ENCODE results near the gene RNF44. TPM values are rescaled to one million over a fixed set of nuclear protein-coding genes. Genes with fewer than 3 reads are reported as not detected.

The RNF44 gene
- total RNA-seq, 1 experiment from 2014 or later, result 58.4 TPM

- no peaks in the 10 kb centered on the region for H3K9me3 ChIP-seq (ENCODE audit: control insufficient read depth in 1 of 2, insufficient read depth in 1 of 2, low read depth in 1 of 2, low read length in 2 of 2)
- RAD21 ChIA-PET (ENCODE audit: low non-redundant PET in 1 of 2, low total read pairs in 2 of 2, uncharacterized antibody in 2 of 2, unreplicated experiment in 2 of 2), result no interaction called here
- no peaks in the 10 kb centered on the region for H3K27me3 ChIP-seq (ENCODE audit: insufficient read depth, low read length)
- no peaks in the 10 kb centered on the region for H3K9me2 ChIP-seq (ENCODE audit: insufficient read depth)
- TF ChIP-seq ZBTB33 (IDR thresholded peaks at IDR 0.05; ENCODE audit: extremely low read depth, insufficient replicate concordance, low read length), result no peak
- TF ChIP-seq YY1 (IDR thresholded peaks at IDR 0.05; ENCODE audit: extremely low read depth, insufficient replicate concordance, low read depth, low read length), result no peak
- no peak for TF ChIP-seq JUND (IDR thresholded peaks at IDR 0.05)
- H4K20me1 ChIP-seq (ENCODE audit: insufficient read depth), result no peaks in the 10 kb centered on the region
- intact Hi-C loops (cut with micrococcal nuclease), result no loop called here
- peaks cover 34 to 55% of the 10 kb centered on the region in 2 experiments for H3K36me3 ChIP-seq (ENCODE audit: control insufficient read depth in 1 of 2, insufficient read depth in 2 of 2, low read length in 2 of 2)
- no TSS peak for BruUV-seq (replicated peaks)
- no peak overlapping the region for H2AFZ ChIP-seq (ENCODE audit: low read depth, low read length, poor library complexity, severe bottlenecking)
- no peak overlapping the region for H3K27ac ChIP-seq (ENCODE audit: low read depth, low read length)
- H3K4me3 ChIP-seq (replicated peaks in 1 of 2; ENCODE audit: low read depth in 1 of 2, low read length in 2 of 2), result no peak overlapping the region
- H3K4me2 ChIP-seq (ENCODE audit: low read length), result no peak overlapping the region
- peaks cover 26% of the 10 kb centered on the region for H3K79me2 ChIP-seq (ENCODE audit: insufficient read depth, low read length)
- CTCF ChIA-PET, result no interaction called here
- H3K4me1 ChIP-seq (ENCODE audit: control insufficient read depth in 1 of 2, insufficient read depth in 2 of 2, low read length in 2 of 2), result peaks cover 0 to 3% of the 10 kb centered on the region in 2 experiments; a peak in 2 of 4 replicates
- ATAC-seq (no peak), DNase-seq (ENCODE audit: low read depth, low spot score) (no peak)
- no peak overlapping the region for H3K9ac ChIP-seq (ENCODE audit: low read length)
- POLR2A ChIA-PET, result no interaction called here
Observed at GRCh38 chr5:176492431-176492830, 44.8 kb downstream of the RNF44 start.

DNA sequence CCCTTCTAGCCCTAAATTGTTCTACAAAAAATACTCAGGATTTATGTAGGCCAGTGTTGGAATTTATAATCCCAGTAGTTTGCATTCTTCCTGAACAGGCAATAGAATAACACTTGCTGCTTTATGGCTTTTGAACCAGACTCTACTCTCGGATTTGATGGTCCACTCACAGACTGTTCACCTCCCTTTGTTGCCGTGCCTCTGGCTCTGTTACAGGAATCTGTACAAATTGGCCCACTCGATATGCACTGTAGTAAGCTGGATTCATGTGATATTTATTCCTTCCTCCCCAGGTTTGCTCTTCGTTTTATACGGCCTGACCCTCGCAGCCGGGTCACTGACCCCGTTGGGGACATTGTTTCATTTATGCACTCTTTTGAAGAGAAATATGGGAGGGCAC, 45.3 kb downstream of the RNF44 start:
- no peak overlapping the region for H3K27ac ChIP-seq (ENCODE audit: low read depth, low read length)
- H3K9me2 ChIP-seq (ENCODE audit: insufficient read depth), result no peaks in the 10 kb centered on the region
- ChIA-PET CTCF (no interaction called here), POLR2A (no interaction called here), RAD21 (ENCODE audit: low non-redundant PET in 1 of 2, low total read pairs in 2 of 2, uncharacterized antibody in 2 of 2, unreplicated experiment in 2 of 2) (no interaction called here)
- H3K9me3 ChIP-seq (ENCODE audit: control insufficient read depth in 1 of 2, insufficient read depth in 1 of 2, low read depth in 1 of 2, low read length in 2 of 2), result no peaks in the 10 kb centered on the region
- no peak overlapping the region for H3K9ac ChIP-seq (ENCODE audit: low read length)
- BruUV-seq (replicated peaks), result no TSS peak
- H2AFZ ChIP-seq (ENCODE audit: low read depth, low read length, poor library complexity, severe bottlenecking), result no peak overlapping the region
- DNase-seq (ENCODE audit: low read depth, low spot score), result no peak
- H3K27me3 ChIP-seq (ENCODE audit: insufficient read depth, low read length), result no peaks in the 10 kb centered on the region
- H3K4me2 ChIP-seq (ENCODE audit: low read length), result no peak overlapping the region
- intact Hi-C loops (cut with micrococcal nuclease), result no loop called here
- H4K20me1 ChIP-seq (ENCODE audit: insufficient read depth), result no peaks in the 10 kb centered on the region
- ATAC-seq, result no peak
- H3K4me1 ChIP-seq (ENCODE audit: control insufficient read depth in 1 of 2, insufficient read depth in 2 of 2, low read length in 2 of 2), result no peaks in the 10 kb centered on the region
- H3K4me3 ChIP-seq (replicated peaks in 1 of 2; ENCODE audit: low read depth in 1 of 2, low read length in 2 of 2), result no peak overlapping the region
- peaks cover 35 to 57% of the 10 kb centered on the region in 2 experiments for H3K36me3 ChIP-seq (ENCODE audit: control insufficient read depth in 1 of 2, insufficient read depth in 2 of 2, low read length in 2 of 2)
- H3K79me2 ChIP-seq (ENCODE audit: insufficient read depth, low read length), result peaks cover 32% of the 10 kb centered on the region
- TF ChIP-seq EGR1 (IDR thresholded peaks at IDR 0.05; ENCODE audit: low read depth), result no peak
- TF ChIP-seq ELF1 (IDR thresholded peaks at IDR 0.05; ENCODE audit: borderline replicate concordance, low read depth), result no peak
- TF ChIP-seq SP1 (IDR thresholded peaks at IDR 0.05; ENCODE audit: low read depth), result no peak
- TF ChIP-seq TCF7L2 (IDR thresholded peaks at IDR 0.05; ENCODE audit: borderline replicate concordance, extremely low read depth, insufficient read depth, insufficient read length), result no peak
- no peak for TF ChIP-seq SRF (IDR thresholded peaks at IDR 0.05; ENCODE audit: low read depth)
- TF ChIP-seq CEBPB (IDR thresholded peaks at IDR 0.05; ENCODE audit: low read depth), result no peak
- no peak for TF ChIP-seq ZBTB33 (IDR thresholded peaks at IDR 0.05; ENCODE audit: extremely low read depth, insufficient replicate concordance, low read length)
- TF ChIP-seq ATF3 (IDR thresholded peaks at IDR 0.05), result no peak
- no peak for TF ChIP-seq MAX (IDR thresholded peaks at IDR 0.05)
- no peak for TF ChIP-seq YY1 (IDR thresholded peaks at IDR 0.05; ENCODE audit: extremely low read depth, insufficient replicate concordance, low read depth, low read length)
- no peak for TF ChIP-seq CTCF (IDR thresholded peaks at IDR 0.05 in 2 of 3, conservative IDR thresholded peaks at IDR 0.05 in 1 of 3; ENCODE audit: borderline replicate concordance in 1 of 3, insufficient read depth in 1 of 3, low read depth in 2 of 3, low read length in 2 of 3)
- TF ChIP-seq ZNF274 (IDR thresholded peaks at IDR 0.05; ENCODE audit: low read depth, low read length), result no peak
- no peak for TF ChIP-seq FOSL1 (IDR thresholded peaks at IDR 0.05; ENCODE audit: low read depth)
